ENCODE results near the gene OSBPL1A.

OSBPL1A gene

GRCh38 chr18:24263050-24263449, 134.6 kb downstream of the OSBPL1A start:
- no peak for FAIRE-seq

GRCh38 chr18:24262087-24262486, 135.5 kb downstream of the OSBPL1A start:
- FAIRE-seq, result no peak

- FAIRE-seq, result no peak
Measured at GRCh38 chr18:24259869-24260641, 137.6 kb downstream of the OSBPL1A start.

- FAIRE-seq, result no peak
Measured at GRCh38 chr18:24254071-24254470, 143.6 kb downstream of the OSBPL1A start.

- no peak for FAIRE-seq
Measured at GRCh38 chr18:24249716-24250115, 147.9 kb downstream of the OSBPL1A start.

GRCh38 chr18:24248359-24248758, 149.3 kb downstream of the OSBPL1A start:
- no peak for FAIRE-seq

GRCh38 chr18:24246143-24246542, 151.5 kb downstream of the OSBPL1A start:
- FAIRE-seq, result no peak

- no peak for FAIRE-seq
Measured at GRCh38 chr18:24244698-24245097, 152.9 kb downstream of the OSBPL1A start.

- no peak for FAIRE-seq
Measured at GRCh38 chr18:24243677-24244076, 153.9 kb downstream of the OSBPL1A start.

GRCh38 chr18:24239341-24239740, 158.3 kb downstream of the OSBPL1A start:
- FAIRE-seq, result no peak

GRCh38 chr18:24238387-24238786, 159.2 kb downstream of the OSBPL1A start:
- no peak for FAIRE-seq

GRCh38 chr18:24234850-24235418, 162.7 kb downstream of the OSBPL1A start:
- FAIRE-seq, result no peak

GRCh38 chr18:24234330-24234729, 163.3 kb downstream of the OSBPL1A start:
- no peak for FAIRE-seq

GRCh38 chr18:24232800-24233199, 164.8 kb downstream of the OSBPL1A start:
- FAIRE-seq, result no peak

GRCh38 chr18:24231773-24232735, 165.6 kb downstream of the OSBPL1A start:
- no peak for FAIRE-seq

GRCh38 chr18:24230766-24231165, 166.9 kb downstream of the OSBPL1A start:
- no peak for FAIRE-seq

- no peak for FAIRE-seq
Measured at GRCh38 chr18:24228667-24229041, 169.0 kb downstream of the OSBPL1A start.

- FAIRE-seq, result no peak
Measured at GRCh38 chr18:24227977-24228666, 169.5 kb downstream of the OSBPL1A start.

- FAIRE-seq, result no peak
Measured at GRCh38 chr18:24220318-24220688, 177.3 kb downstream of the OSBPL1A start.

- FAIRE-seq, result no peak
Measured at GRCh38 chr18:24219561-24220317, 177.9 kb downstream of the OSBPL1A start.

- no peak for FAIRE-seq
Measured at GRCh38 chr18:24214913-24215312, 182.7 kb downstream of the OSBPL1A start.

GRCh38 chr18:24214144-24214543, 183.5 kb downstream of the OSBPL1A start:
- no peak for FAIRE-seq

Measured in TTC549 (cell line).